NCI-H524 (cell line): Measurements from ENCODE around the gene POPDC3.
"Not testable (repeated sequence)": the region's sequence is repeated elsewhere in the genome, so short reads cannot be mapped to it uniquely, and the experiment has no call there.

Experiments
- DNase-seq, 2 experiments: peaks; one replicate each; lab custom pipeline; 2025; lab: John Stamatoyannopoulos, UW

Gene POPDC3

DNA sequence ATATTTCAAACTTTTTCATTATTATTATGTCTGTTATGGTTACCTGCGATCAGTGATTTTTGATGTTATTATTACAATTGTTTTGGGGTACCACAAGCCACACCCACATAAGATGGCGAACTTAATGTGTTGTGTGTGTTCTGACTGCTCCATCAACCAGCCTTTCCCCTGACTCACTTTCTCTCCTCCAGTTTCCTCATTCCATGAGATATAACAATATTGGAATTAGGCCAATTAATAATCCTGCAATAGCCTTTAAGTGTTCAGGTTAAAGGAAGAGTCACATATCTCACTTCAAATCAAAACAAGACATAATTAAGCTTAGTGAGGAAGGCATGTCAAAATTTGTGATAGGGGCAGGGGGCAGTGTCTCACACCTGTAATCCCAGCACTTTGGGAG, 16.3 kb upstream of the POPDC3 start:
- DNase-seq = no peak

DNA sequence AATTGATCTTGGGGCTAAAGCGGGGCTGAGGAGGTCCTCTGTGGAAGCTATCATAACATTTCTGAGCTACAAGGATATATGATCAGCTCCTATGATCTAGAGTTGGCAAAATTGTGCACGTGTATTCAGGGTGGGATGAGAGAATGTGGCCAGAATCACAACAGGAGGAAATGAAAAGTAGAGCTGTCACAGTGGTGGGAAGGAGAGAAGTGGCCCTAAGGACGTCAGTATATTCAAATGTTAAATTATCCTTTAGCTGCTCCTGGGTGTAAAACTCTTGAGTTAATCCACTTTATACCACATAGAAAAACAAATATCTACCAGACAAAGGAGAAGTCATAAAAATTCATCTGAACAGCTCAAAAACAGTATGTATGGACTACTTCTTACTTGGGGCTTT, 14.8 kb upstream of the POPDC3 start:
- no peak for DNase-seq

DNA sequence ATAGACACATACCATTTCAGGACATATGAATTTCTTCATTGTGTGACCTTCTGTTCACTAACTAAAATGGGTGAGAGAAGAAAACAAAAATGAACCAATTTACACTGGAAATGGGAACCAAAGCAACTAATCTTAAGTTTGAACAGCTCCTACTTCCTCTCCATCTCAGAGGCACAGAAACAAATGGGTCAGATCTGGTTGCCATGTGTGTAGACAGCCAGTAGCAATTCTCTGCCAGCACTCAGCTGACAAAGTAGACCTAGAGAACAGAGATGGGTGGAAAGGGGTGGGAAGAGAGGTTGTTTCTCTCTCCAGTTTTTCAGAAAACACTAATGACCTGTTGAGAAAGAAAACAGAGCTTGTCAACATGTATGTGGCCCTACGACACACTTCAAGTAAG, 14.3 kb upstream of the POPDC3 start:
- DNase-seq = no peak

DNA sequence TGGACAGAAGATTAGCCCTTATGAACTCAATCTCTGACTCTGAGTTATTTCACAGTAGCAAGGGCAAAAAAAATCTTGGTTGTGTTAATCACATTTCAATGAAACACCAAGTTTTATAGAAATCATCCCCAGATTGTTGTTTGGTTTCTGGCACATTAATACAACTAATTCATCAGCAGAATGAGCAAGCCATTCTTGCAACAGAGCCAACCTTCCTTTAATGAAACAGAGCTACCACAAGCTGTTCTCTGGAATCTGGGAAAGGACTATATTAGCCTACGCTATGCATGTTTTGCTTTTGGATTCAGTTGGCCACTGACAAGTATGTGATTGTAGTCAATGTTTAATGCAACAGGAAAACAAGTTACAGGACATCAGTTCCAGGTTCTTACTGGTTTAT, 13.8 kb upstream of the POPDC3 start:
- no peak for DNase-seq

DNA sequence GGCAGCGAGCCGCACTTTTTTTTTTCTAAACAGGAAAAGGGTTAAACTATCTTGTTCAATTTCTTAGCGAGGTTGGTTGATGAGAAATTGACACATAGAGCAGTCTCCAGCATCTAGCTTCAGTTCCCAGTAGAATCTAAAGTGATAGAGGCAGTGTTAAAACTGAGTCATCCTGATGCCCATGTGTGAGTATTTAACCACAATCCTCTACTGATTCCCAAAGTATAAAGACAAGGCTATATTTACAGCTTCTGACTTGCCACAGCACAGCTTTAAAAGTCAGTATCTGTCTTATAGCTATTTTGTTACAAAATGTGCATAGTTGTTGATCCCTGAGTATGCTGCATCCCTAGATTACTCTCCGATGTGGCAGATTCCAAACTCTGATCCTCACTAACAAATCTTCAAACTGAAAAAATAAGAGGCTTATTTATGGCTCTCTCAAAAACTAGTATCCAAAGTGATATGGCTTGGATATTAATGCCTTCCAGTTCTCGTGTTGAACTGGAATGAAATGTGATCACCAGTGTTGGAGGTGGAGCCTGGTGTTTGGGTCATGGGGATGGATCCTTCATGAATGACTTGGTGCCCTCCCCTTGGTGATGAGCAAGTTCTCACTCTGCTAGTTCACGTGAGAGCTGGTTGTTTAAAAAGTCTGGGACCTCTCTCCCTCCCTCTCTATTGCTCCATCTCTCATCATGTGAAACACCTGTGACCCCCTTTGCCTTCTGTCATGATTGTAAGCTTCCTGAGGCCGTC, 13.1 kb upstream of the POPDC3 start:
- DNase-seq = no peak

DNA sequence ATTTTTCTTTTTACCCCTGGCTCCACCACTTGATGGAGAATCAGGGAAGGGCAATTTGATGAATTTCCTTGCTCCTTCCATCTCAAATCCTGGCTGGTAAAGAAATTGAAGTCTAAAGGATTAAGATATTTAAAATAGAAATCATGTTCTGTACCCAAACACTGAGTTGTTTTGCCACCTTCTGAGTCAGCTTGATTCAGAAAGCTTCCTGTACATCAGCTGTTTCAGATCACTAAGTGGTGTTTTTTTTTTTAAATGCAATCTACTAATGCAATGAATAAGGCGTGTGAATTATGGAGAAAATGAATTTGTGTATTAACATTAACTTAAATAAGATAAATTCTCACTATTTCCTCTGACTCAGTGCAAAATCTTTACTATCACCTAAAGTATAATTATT, 11.5 kb upstream of the POPDC3 start:
- no peak for DNase-seq

DNA sequence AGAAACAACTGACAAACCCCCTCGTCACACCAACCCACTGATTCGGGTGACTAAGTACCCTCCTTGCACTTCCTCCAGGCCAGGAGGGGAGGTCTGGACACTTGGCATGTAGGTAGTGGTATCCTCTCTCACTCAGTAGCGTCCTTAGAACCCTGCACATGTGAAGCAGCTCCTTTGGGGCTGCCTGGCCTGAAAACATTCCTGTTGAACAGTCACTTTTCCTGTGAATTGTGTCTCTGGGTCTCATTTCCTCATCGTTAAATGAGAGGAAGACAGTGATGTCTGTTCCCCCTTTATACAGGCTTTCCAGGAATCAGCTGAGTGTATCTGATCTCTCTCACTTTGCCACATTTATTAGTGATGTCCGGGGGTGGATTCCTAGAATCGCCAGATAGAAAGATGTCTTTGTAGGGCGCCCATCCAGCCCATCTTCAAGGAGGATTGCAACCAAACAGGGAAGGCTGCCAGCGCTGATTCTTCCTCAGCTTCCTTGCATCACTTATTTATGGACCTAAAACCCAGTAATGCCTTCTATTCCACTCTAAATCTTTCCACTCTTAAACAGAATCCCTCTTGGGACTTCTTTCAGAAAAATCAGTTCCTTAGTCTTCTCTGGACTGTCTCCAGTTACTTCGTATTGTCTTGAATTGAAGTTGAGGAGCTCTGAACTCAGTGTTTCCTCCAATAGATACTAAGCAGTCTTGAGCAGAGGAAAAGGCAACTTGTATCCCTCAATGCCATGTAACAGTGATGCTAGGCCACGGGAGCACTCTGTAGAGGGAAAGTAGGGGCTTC, 9.4 kb upstream of the POPDC3 start:
- no peak for DNase-seq

DNA sequence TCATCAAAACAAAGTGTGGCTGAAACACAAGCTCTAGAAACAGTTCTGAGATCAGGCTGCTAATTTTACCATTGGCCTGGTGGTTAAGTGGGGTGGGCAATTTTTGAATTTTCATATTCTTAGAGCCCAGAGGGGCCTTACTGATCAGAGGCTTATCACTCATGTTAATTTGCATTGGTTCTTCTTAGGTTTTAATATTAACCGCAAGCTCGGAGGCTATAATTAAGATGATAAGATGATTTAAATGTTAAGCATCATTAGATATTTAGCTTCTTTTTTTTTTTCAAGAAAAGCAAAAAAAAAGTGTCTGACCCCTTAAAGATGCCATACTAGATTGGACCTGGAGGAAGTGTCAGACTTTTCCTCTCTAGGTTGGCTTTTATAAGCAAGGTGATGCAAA, 8.4 kb upstream of the POPDC3 start:
- DNase-seq = no peak

DNA sequence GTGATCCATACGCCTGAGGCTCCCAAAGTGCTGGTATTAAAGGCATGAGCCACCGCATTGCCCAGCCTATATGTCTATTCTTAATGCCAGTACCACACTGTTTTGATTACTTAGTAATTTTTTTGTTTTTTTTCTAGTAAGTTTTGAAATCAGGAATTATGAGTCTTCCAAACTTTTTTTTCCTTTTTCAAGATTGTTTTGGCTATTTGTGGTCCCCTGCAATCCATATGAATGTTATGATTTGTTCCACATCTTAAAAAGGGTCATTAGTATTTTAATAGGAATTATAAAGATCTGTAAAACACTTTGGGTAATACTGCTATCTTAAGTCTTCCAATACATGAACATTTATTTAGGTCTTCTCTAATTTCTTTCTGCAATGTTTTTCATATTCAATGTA, 6.8 kb upstream of the POPDC3 start:
- DNase-seq = no peak

DNA sequence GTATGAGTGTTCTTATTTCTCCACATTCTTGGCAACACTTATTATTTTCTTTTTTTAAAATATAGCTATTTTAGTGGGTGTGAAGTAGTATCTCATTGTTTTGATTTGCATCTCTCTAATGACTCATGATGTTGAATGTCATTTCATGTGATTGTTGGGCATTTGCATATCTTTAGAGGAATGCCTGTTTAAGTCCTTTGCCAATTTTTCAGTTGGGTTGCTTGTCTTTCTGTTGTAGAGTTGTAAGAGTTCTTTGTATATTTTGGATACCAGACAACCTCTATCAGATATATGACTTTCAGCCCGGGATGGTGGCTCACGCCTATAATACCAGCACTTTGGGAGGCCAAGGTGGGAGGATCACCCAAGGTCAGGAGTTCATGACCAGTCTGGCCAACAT, 5.1 kb upstream of the POPDC3 start:
- no peak for DNase-seq

DNA sequence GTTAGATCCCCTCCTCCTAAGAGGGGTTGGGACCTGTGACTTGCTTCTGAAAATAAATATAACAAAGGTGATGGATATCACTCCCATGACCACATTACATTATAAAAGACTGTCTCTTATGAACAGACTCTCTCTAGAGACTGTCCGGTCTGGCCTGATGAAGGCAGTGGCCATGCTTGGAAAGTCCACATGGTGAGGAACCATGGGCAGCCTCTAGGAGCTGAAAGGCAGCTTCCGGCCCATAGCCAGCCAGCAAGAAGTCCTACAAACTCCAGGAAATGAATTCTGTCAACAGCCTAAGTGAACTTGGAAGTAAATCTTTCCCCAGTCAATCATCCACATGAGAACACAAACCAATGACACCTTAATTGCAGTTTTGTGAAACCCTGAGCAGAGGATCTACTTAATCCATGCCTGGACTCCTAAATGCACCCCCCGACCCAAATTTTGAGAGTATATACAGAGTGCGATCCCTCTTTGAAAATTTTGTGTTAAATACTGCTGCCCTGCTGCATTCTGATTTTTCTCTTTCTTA, 2.2 kb upstream of the POPDC3 start:
- DNase-seq = no peak

DNA sequence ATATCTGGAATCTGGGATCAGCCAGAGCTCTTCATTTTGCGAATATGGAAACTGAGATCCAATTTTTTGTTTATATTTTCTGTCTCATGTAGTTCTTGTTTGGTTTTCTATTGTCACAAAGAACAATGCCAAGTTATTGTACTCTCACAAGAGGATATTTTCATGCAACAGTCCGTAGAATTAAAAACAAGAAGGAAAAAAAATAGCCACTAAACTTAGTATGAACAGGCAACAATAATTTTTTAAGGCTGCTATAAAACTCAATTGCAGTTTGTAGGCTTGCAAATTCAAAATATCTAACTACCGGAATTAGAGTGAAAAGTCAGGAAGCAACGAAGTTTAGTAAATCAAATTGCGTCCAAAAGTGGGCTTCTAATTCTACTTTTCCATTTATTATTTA, 1.2 kb downstream of the POPDC3 start:
- no peak for DNase-seq

DNA sequence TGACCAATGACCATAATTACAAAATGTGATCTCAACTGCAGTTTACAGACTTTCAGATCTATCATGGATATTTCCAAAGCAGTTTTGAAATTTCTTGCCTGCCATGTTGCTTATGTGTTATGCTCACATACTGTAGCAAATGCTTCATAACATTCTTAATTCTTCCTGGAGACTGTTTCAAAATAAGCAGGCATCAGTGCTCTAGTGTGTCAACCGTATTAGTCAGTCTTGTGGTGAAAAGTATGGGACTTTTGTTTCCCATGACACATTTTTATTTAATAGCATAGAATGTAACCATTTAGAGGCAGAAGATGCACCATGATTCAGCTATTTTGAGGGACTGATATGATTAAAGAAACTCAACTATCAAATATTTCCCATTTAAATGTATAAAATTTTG, 1.7 kb downstream of the POPDC3 start:
- no peak for DNase-seq

DNA sequence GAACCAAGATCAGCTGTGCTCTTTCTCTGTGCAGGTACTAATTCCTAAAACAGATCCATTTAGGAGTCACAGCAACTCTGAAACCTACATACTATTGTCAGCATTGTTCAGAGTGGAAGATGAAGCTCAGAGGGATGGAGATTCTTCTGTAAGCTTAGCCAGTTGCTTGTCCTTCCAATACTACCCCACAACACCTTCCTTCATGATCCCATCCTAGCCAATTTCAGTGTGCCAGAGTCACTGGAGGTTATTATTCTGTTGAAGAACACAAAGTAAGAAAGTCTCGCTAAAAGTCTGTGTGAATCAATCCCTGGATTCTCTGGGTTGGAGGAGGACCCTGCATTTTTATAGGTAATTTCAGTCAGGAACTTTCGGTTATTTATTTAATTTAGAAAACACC, 2.3 kb downstream of the POPDC3 start:
- DNase-seq = no peak

DNA sequence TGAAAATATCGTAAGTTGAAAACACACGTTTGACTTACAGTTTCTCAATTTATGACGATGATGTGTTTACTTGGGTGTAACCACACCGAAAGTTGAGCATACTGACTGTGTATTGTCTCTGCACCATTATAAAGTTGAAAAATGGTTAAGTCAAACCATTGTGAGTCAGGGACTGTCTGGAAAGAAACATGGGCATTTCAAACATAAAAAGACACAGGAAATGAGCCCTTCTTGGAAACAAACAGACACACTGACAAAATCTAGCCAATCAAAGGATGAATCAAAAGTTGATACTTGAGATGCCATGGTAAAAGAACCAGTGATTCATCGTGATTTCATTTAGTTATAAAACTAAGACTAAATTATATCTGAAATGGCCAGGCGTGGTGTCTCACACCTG, 5.3 kb downstream of the POPDC3 start:
- DNase-seq = no peak

DNA sequence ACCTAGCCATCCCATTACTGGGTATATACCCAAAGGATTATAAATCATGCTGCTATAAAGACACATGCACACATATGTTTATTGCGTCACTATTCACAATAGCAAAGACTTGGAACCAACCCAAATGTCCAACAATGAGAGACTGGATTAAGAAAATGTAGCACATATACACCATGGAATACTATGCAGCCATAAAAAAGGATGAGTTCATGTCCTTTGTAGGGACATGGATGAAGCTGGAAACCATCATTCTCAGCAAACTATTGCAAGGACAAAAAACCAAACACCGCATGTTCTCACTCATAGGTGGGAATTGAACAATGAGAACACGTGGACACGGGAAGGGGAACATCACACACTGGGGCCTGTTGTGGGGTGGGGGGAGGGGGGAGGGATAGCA, 7.3 kb downstream of the POPDC3 start:
- DNase-seq = not testable (repeated sequence)

DNA sequence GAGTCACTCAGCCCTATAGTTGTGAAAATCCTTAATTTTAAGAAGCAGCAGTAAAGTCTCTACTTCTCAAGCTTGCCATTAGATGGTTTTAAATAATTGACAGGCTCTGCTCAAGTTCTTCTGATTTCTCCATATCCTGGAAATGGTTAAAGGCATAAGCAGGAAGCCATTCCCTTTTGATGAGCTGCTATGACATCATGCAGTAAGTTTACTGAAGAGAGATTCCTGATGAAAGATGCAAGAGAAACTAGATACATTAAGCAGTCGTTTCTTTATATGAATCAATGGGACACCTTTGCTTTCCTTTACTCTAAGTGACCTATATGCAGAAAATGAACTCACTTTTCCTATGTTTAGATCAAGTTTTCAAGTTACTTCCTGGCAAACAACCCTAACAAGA, 9.8 kb downstream of the POPDC3 start:
- DNase-seq = no peak

DNA sequence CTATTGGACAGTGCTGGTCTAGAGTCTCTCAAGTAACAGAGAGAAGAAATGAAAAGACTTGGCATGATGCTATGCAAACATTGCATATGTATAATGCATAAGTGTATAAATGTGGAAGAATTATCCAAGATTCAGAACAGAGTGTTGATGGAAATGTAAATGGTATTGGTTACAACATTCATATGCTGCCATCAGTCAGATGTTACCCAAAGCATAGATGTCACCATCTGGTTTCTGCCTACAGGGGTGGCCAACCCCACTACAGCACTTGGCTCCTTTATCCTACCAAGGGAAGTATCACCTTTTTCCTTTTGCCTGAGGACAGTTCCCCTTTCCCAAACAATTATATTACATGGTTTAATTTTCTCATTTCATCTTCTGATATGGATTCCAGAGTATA, 11.9 kb downstream of the POPDC3 start:
- DNase-seq = peak in 1 of 2 experiments; percentile 35

DNA sequence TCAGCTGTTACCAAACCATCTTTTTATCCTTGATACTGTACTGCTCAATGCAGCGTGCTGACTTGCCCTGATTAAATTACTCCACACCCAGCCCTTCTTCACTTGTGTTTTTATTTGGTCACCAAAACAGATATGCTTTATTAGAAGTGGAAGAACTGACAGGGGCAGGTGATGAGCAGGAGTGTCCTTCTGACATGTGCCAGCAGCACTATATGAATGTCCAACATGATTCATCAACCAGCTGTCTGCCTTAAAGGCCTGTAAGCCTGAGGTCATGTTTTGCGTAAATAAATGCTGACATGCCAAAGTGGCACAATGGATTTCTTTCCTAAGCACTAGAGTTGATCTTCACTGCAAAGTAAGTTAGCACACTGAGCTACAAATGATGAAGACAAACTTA, 15.4 kb downstream of the POPDC3 start:
- peak in 1 of 2 experiments; percentile 84 for DNase-seq

DNA sequence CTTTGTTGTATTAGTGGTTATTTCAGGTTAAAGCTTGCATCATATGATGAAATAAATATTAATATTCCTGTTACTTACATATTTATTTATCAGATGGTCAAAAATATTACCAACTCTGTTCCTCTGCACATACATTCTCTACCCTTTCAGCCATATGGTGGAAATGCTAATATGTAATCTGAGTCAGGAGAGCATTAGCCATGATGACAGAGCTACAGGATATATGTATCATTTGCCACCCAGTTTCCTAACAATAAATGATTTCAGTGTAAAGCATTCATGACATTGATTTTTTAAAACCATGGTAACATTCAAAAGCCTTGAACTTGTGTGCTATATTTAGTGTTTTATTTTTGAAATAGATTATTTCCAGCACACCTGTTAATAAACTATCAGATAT, 16.6 kb downstream of the POPDC3 start:
- DNase-seq = peak; percentile 48 to 74

DNA sequence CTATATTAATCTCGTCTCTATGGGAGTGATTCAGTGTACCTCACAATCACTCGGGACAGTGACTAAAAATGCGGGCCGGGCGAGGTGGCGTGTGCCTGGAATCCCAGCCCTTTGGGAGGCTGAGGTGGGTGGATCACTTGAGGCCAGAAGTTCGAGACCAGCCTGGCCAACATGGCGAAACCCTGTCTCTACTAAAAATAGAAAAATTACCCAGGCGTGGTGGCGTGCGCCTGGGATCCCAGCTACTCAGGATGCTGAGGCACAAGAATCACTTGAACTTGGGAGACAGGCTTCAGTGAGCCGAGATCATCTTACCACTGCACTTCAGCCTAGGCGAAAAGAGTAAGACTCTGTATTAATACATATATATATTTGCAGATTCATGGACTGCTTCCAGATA, 17.4 kb downstream of the POPDC3 start:
- DNase-seq = peak in 1 of 2 experiments; percentile 62

DNA sequence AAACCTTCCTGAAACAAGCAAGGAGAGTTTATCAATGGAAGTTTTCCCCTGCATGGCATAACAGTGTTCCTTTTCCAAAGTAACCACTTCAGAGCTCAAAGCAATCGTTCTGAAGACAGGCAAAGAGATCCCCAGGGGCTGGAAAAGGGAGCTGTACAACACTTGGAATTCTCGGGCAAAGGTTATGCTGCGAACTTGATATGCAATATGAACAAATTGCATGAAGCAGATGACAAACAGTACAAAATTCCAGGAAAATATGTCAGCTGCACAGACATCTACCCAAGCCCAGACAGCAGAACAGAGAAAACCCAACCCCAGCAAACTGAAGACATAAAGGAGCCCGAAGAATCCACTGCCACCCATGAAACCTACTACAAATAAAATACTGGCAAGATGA, 18.4 kb downstream of the POPDC3 start:
- no peak for DNase-seq

DNA sequence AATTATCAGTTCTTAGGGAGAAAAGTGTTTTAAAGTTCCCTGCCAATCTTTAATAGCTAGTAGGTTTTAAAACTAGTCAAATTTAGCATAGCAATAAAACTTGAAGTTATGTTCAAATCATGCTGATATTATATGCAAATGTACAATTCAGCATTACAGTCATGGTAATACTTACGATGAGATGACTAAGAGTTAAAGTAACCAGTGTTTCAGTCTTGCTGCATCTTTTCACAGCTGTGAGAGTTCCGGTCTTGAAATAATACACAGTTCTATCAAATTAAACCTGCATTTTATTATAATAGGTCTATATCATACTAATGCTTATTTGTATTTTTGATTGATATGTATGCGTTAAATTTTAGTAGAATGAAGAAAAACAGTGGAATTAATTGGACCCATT, 26.1 kb downstream of the POPDC3 start:
- no peak for DNase-seq
